Vagina (tissue), 2 donors: ENCODE results near the gene SHISA6. TPM values are rescaled to one million over a fixed set of nuclear protein-coding genes. Genes with fewer than 3 reads are reported as not detected.

Experiments used
- DNase-seq, 2 donors: peaks; one replicate each; pipeline ENCODE4 v3.0.0-alpha.2; 2017; ENCODE audit errors: extremely low spot score in 2 of 2
- H3K27ac ChIP-seq: fragments of 200-600 bp; sonication (generic); one replicate; pipeline ENCODE4 v1.5.1; 2019
- H3K27me3 ChIP-seq: fragments of 200-600 bp; sonication (generic); one replicate; pipeline ENCODE4 v1.5.1; 2019
- H3K36me3 ChIP-seq, 2 donors: fragments of 200-600 bp; sonication (generic); one replicate each; pipeline ENCODE4 v1.5.1; 2017 to 2019
- H3K4me1 ChIP-seq: fragments of 200-600 bp; sonication (generic); one replicate; pipeline ENCODE4 v1.5.1; 2019
- H3K4me3 ChIP-seq, 2 donors: fragments of 200-600 bp; sonication (generic); 1 replicate in 1 of 2; 2 replicates in 1 of 2; pipeline ENCODE4 v1.5.1; 2016 to 2019
- H3K9me3 ChIP-seq: fragments of 200-600 bp; sonication (generic); one replicate; pipeline ENCODE4 v1.5.1; 2019
- POLR2A ChIP-seq, 2 donors: fragments of 450-650 bp; IDR thresholded peaks; one replicate each; pipeline ENCODE4 v1.6.1; 2017; ENCODE audit warnings: antibody characterized with exemption in 2 of 2, mild to moderate bottlenecking in 2 of 2, moderate library complexity in 2 of 2
- POLR2AphosphoS5 ChIP-seq, 2 donors: sonication (generic); formaldehyde crosslinking; IDR thresholded peaks; one replicate each; pipeline ENCODE4 v1.9.0; 2017; ENCODE audit warnings: antibody characterized with exemption in 2 of 2, mild to moderate bottlenecking in 2 of 2, low read depth in 1 of 2; ENCODE audit not compliant: insufficient read depth in 1 of 2
- intact Hi-C: fragments of 100-400 bp; cut with DNase I; formaldehyde crosslinking; loops from one replicate; pipeline ENCODE4 v1.15.1; 2023
- total RNA-seq: library from RNA; depleted of rRNA; stranded (reverse); fragments of >200 nt; gene quantifications from one replicate; pipeline ENCODE4 v1.2.3, GENCODE V29; 2016
- TF ChIP-seq, protein P1 (sequence below), 3 experiments: fragments of 450-650 bp in 2 of 3; fragments of 200-600 bp in 1 of 3; sonication (generic) in 1 of 3; IDR thresholded peaks; one replicate each; pipeline ENCODE4 v1.5.1; 2017 to 2019; ENCODE audit warnings: antibody characterized with exemption in 3 of 3, mild to moderate bottlenecking in 2 of 3, moderate library complexity in 2 of 3

Gene SHISA6
- total RNA-seq, 1 donor from 2014 or later, result 1.5 TPM

DNA sequence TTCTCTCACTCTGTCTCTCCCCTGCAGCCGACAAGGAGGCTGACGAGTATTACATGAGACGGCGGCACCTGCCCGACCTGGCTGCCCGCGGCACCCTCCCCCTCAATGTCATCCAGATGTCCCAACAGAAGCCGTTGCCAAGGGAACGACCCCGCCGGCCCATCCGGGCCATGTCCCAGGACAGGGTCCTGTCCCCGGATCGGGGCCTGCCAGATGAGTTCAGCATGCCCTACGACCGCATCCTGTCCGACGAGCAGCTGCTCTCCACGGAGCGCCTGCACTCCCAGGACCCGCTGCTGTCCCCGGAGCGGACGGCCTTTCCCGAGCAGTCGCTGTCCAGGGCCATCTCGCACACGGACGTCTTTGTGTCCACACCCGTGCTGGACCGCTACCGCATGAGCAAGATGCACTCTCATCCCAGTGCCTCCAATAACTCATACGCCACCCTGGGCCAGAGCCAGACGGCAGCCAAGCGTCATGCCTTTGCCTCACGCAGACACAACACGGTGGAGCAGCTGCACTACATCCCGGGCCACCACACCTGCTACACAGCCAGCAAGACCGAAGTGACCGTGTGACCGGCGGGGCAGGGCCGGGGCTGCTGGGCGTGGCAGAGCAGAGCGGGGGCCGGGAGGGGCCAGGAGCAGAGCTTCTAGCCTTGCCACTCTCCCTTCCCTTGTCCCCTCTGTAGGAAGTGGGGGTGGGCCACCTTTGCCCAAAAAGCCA, 316.9 kb downstream of the SHISA6 start:
- TF ChIP-seq, protein P1, sequence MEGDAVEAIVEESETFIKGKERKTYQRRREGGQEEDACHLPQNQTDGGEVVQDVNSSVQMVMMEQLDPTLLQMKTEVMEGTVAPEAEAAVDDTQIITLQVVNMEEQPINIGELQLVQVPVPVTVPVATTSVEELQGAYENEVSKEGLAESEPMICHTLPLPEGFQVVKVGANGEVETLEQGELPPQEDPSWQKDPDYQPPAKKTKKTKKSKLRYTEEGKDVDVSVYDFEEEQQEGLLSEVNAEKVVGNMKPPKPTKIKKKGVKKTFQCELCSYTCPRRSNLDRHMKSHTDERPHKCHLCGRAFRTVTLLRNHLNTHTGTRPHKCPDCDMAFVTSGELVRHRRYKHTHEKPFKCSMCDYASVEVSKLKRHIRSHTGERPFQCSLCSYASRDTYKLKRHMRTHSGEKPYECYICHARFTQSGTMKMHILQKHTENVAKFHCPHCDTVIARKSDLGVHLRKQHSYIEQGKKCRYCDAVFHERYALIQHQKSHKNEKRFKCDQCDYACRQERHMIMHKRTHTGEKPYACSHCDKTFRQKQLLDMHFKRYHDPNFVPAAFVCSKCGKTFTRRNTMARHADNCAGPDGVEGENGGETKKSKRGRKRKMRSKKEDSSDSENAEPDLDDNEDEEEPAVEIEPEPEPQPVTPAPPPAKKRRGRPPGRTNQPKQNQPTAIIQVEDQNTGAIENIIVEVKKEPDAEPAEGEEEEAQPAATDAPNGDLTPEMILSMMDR (IDR thresholded peaks at IDR 0.05), result no peak
- TF ChIP-seq POLR2A (IDR thresholded peaks at IDR 0.05) (no peak), POLR2AphosphoS5 (IDR thresholded peaks at IDR 0.05; ENCODE audit: insufficient read depth in 1 of 2, low read depth in 1 of 2) (no peak)
- intact Hi-C loops, result no loop called here
- H3K4me1 ChIP-seq, result no peaks in the 10 kb centered on the region
- H3K4me3 ChIP-seq, result no peak overlapping the region
- no peaks in the 10 kb centered on the region for H3K9me3 ChIP-seq
- H3K36me3 ChIP-seq, result no peaks in the 10 kb centered on the region
- H3K27me3 ChIP-seq, result no peaks in the 10 kb centered on the region
- H3K27ac ChIP-seq, result no peak overlapping the region
- peak in 1 of 2 donors; percentile 87 for DNase-seq

DNA sequence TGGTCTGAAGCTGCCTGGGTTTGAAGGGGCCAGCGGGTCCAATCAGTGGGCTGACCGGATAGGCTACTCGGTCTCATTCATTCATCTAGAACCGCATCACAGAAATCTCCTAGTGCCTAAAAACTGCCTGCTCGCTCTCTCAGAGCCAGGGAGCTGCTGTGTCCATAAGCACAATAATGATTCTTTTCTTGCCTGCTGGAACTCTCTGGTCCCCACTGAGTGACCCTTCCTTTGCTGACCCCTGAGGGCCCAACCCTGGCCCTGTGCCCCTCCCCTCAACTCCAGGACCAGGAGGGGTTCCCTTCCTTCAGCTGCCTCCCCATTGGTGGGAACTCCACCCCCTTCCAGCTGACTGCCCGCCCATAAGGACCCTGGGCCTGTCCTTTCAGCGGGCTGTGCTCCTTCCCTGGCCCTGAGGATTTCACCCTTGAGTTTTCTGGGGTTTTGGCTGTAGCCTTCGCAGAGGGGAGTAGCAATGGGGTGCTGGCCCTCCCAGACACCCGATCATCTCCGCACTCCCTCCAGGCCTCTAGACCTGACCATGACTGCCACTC, 317.7 kb downstream of the SHISA6 start:
- intact Hi-C loops, result no loop called here
- DNase-seq, result peak in 1 of 2 donors; percentile 92
- no peak overlapping the region for H3K4me3 ChIP-seq

GRCh38 chr17:11559601-11560000, 318.6 kb downstream of the SHISA6 start:
- intact Hi-C loops, result no loop called here

More for the DNA sequence above, 317.7 kb downstream of the SHISA6 start:
- Histone ChIP-seq H3K27me3 (no peaks in the 10 kb centered on the region), H3K27ac (no peak overlapping the region), H3K9me3 (no peaks in the 10 kb centered on the region), H3K36me3 (no peaks in the 10 kb centered on the region), H3K4me1 (no peaks in the 10 kb centered on the region)
- TF ChIP-seq POLR2A (IDR thresholded peaks at IDR 0.05) (no peak), POLR2AphosphoS5 (IDR thresholded peaks at IDR 0.05; ENCODE audit: insufficient read depth in 1 of 2, low read depth in 1 of 2) (no peak)
- TF ChIP-seq, protein P1 (IDR thresholded peaks at IDR 0.05), result no peak

DNA sequence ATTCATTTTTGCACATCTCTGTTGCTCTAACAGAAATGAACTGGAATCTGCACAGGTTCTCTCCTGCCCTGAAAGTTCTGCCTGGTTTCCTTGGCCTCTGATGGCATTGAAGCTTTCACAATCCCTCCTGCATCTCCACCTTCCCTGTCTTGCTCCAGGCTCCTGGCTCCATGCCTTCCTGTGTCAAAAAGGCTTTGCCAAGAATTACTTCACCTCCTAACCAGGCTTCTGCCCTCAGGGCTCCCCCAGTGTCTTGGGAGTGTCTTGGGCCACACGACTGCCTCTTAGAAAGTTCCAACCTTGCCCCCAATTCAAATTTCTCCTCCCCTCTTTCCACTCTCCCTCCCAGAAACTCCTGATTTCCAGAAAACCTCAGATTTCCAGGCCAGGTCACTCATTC, 320.3 kb downstream of the SHISA6 start:
- intact Hi-C loops, result no loop called here
- no peak for TF ChIP-seq POLR2AphosphoS5 (IDR thresholded peaks at IDR 0.05; ENCODE audit: insufficient read depth in 1 of 2, low read depth in 1 of 2)
- TF ChIP-seq, protein P1 (IDR thresholded peaks at IDR 0.05), result no peak
- TF ChIP-seq POLR2A (IDR thresholded peaks at IDR 0.05), result no peak
- Histone ChIP-seq H3K27ac (no peak overlapping the region), H3K4me1 (no peaks in the 10 kb centered on the region), H3K4me3 (no peak overlapping the region), H3K9me3 (no peaks in the 10 kb centered on the region), H3K36me3 (no peaks in the 10 kb centered on the region), H3K27me3 (no peaks in the 10 kb centered on the region)
- peak; percentile 77 to 85 for DNase-seq

More at GRCh38 chr17:11559601-11560000, 318.6 kb downstream of the SHISA6 start:
- Histone ChIP-seq H3K27me3 (no peaks in the 10 kb centered on the region), H3K4me1 (no peaks in the 10 kb centered on the region), H3K4me3 (no peak overlapping the region), H3K36me3 (no peaks in the 10 kb centered on the region), H3K27ac (no peak overlapping the region), H3K9me3 (no peaks in the 10 kb centered on the region)
- DNase-seq, result peak; percentile 60 to 77
- TF ChIP-seq, protein P1 (IDR thresholded peaks at IDR 0.05), result no peak
- TF ChIP-seq POLR2A (IDR thresholded peaks at IDR 0.05) (no peak), POLR2AphosphoS5 (IDR thresholded peaks at IDR 0.05; ENCODE audit: insufficient read depth in 1 of 2, low read depth in 1 of 2) (no peak)

DNA sequence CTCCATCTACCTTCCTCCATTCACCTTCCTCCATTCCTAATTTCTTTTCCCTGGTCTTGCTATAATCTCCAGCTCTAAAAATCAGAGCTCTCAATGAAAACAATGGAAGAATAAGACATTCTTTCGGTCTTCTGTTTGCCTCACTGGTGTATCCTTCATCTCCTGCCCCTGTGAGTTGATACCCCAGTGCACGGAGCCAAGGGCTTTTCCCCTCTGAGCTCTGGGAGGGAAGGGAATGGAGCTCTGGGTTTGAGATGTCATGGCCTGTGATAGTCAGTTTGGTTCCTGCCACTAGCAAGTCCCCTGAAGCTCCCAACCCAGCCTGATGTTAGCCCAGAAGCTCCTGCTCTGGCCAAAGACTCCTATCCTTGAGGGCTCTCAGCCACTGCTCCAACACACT, 320.7 kb downstream of the SHISA6 start:
- Histone ChIP-seq H3K36me3 (no peaks in the 10 kb centered on the region), H3K27ac (no peak overlapping the region), H3K4me1 (no peaks in the 10 kb centered on the region), H3K4me3 (no peak overlapping the region), H3K27me3 (no peaks in the 10 kb centered on the region), H3K9me3 (no peaks in the 10 kb centered on the region)
- intact Hi-C loops, result no loop called here
- DNase-seq, result peak; percentile 56 to 70
- TF ChIP-seq, protein P1 (IDR thresholded peaks at IDR 0.05), result no peak
- TF ChIP-seq POLR2A (IDR thresholded peaks at IDR 0.05) (no peak), POLR2AphosphoS5 (IDR thresholded peaks at IDR 0.05; ENCODE audit: insufficient read depth in 1 of 2, low read depth in 1 of 2) (no peak)
